ENCODE results near the gene KCNC4.

GRCh38 chr1:110230381-110231199 lies 20.5 kb downstream of the KCNC4 start:
- no peak for TF ChIP-seq REST (IDR thresholded peaks at IDR 0.05; ENCODE audit: insufficient replicate concordance, low read depth)
- TF ChIP-seq CTCF (IDR thresholded peaks at IDR 0.05; ENCODE audit: insufficient read depth, low read length) = no peak
- TF ChIP-seq GABPA (IDR thresholded peaks at IDR 0.05; ENCODE audit: low read depth) = no peak
- TF ChIP-seq POLR2AphosphoS5 (IDR thresholded peaks at IDR 0.05; ENCODE audit: low read depth) = no peak
- TF ChIP-seq SPI1 (IDR thresholded peaks at IDR 0.05; ENCODE audit: borderline replicate concordance, low read depth) = no peak
